ENCODE results near the gene NFATC2.

The NFATC2 gene

DNA sequence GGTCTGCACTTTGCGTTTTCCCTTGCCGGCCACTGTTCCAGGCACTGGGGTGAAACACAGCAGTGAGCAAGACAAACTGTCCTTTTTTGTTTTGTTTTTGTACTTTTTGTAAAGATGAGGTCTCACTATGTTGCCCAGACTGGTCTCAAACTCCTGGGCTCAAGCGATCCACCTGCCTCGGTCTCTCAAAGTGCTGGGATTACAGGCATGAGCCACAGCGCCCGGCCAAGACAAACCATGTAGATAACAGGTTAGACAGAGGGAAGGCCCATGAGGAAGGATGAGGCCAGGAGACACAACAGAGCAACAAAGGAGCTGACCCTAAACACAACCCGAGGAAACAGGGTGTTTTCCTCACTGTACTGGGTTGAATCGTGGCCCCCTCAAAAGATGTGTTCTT is 165.4 kb downstream of the NFATC2 start:
- Histone ChIP-seq H3K9me2 (replicated peaks; ENCODE audit: control insufficient read depth, low read length) (no peaks in the 10 kb centered on the region), H3K4me3 (ENCODE audit: low read length) (no peak overlapping the region), H3K79me2 (ENCODE audit: control insufficient read depth, low read length) (no peaks in the 10 kb centered on the region), H4K20me1 (ENCODE audit: control insufficient read depth, insufficient read depth, low read depth, low read length) (no peaks in the 10 kb centered on the region), H3K27me3 (ENCODE audit: control insufficient read depth, low read length) (no peaks in the 10 kb centered on the region), H3K36me3 (ENCODE audit: control insufficient read depth, low read length) (peaks cover 9% of the 10 kb centered on the region), H3K4me1 (ENCODE audit: control insufficient read depth, low read length) (peaks cover 47% of the 10 kb centered on the region), H3K27ac (ENCODE audit: low read depth, low read length) (no peak overlapping the region), H3F3A (ENCODE audit: control insufficient read depth, insufficient read depth) (no peaks in the 10 kb centered on the region), H3K4me2 (ENCODE audit: low read length) (no peak overlapping the region), H3K9me3 (ENCODE audit: control insufficient read depth, insufficient read depth, low read length) (no peaks in the 10 kb centered on the region)
- TF ChIP-seq EZH2phosphoT487 (IDR thresholded peaks at IDR 0.05; ENCODE audit: borderline replicate concordance, low read length) = no peak
- TF ChIP-seq, protein P1, sequence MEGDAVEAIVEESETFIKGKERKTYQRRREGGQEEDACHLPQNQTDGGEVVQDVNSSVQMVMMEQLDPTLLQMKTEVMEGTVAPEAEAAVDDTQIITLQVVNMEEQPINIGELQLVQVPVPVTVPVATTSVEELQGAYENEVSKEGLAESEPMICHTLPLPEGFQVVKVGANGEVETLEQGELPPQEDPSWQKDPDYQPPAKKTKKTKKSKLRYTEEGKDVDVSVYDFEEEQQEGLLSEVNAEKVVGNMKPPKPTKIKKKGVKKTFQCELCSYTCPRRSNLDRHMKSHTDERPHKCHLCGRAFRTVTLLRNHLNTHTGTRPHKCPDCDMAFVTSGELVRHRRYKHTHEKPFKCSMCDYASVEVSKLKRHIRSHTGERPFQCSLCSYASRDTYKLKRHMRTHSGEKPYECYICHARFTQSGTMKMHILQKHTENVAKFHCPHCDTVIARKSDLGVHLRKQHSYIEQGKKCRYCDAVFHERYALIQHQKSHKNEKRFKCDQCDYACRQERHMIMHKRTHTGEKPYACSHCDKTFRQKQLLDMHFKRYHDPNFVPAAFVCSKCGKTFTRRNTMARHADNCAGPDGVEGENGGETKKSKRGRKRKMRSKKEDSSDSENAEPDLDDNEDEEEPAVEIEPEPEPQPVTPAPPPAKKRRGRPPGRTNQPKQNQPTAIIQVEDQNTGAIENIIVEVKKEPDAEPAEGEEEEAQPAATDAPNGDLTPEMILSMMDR (IDR thresholded peaks at IDR 0.05; ENCODE audit: low read depth, low read length, poor library complexity, severe bottlenecking) = no peak

DNA sequence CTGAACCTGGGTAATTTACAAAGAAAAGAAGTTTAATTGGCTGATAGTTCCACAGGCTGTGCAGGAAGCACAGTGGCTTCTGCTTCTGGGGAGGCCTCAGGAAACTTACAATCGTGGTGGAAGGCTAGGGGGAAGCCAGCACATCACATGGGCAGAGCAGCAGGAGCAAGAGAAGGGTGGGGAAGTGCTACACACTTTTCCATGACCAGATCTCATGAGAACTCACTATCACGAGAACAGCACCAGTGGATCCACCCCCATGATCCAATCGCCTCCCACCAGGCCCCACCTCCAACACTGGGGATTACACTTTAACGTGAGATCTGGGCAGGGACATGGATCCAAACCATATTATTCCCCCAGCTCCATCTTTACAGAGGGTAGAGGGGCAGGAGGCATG is 166.4 kb downstream of the NFATC2 start:
- H3K4me2 ChIP-seq (ENCODE audit: low read length) = no peak overlapping the region
- no peaks in the 10 kb centered on the region for H3F3A ChIP-seq (ENCODE audit: control insufficient read depth, insufficient read depth)
- no peaks in the 10 kb centered on the region for H3K79me2 ChIP-seq (ENCODE audit: control insufficient read depth, low read length)
- no peak overlapping the region for H3K4me3 ChIP-seq (ENCODE audit: low read length)
- no peaks in the 10 kb centered on the region for H3K27me3 ChIP-seq (ENCODE audit: control insufficient read depth, low read length)
- no peaks in the 10 kb centered on the region for H4K20me1 ChIP-seq (ENCODE audit: control insufficient read depth, insufficient read depth, low read depth, low read length)
- TF ChIP-seq, protein P1 (IDR thresholded peaks at IDR 0.05; ENCODE audit: low read depth, low read length, poor library complexity, severe bottlenecking) = no peak
- TF ChIP-seq EZH2phosphoT487 (IDR thresholded peaks at IDR 0.05; ENCODE audit: borderline replicate concordance, low read length) = no peak
- no peak overlapping the region for H3K27ac ChIP-seq (ENCODE audit: low read depth, low read length)
- no peaks in the 10 kb centered on the region for H3K9me2 ChIP-seq (replicated peaks; ENCODE audit: control insufficient read depth, low read length)
- H3K4me1 ChIP-seq (ENCODE audit: control insufficient read depth, low read length) = peaks cover 37% of the 10 kb centered on the region
- no peaks in the 10 kb centered on the region for H3K9me3 ChIP-seq (ENCODE audit: control insufficient read depth, insufficient read depth, low read length)
- peaks cover 9% of the 10 kb centered on the region for H3K36me3 ChIP-seq (ENCODE audit: control insufficient read depth, low read length)

DNA sequence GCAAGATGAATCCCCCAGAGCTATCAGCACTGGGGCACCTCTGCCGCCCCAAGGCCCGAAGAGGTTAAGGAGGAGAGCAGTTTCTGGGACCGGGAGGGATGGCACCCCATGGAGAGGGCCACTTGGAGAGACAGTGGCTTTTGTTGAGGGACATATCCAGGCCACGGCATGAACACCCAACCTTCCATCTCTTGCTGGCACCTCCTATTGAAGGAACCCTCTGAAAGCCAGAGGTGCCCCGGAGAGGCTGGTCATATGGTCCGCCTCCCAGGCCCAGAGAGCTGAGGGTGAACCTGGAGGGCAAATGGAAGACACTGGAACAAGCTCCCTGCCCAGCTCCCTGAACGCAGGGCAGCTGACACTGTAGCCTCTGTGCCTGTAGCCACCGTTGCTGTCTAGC is 167.0 kb downstream of the NFATC2 start:
- H3K9me2 ChIP-seq (replicated peaks; ENCODE audit: control insufficient read depth, low read length) = no peaks in the 10 kb centered on the region
- H3K27ac ChIP-seq (ENCODE audit: low read depth, low read length) = no peak overlapping the region
- H3K36me3 ChIP-seq (ENCODE audit: control insufficient read depth, low read length) = peaks cover 9% of the 10 kb centered on the region
- peaks cover 31% of the 10 kb centered on the region for H3K4me1 ChIP-seq (ENCODE audit: control insufficient read depth, low read length)
- no peak overlapping the region for H3K4me2 ChIP-seq (ENCODE audit: low read length)
- no peaks in the 10 kb centered on the region for H3F3A ChIP-seq (ENCODE audit: control insufficient read depth, insufficient read depth)
- no peaks in the 10 kb centered on the region for H4K20me1 ChIP-seq (ENCODE audit: control insufficient read depth, insufficient read depth, low read depth, low read length)
- no peak for TF ChIP-seq EZH2phosphoT487 (IDR thresholded peaks at IDR 0.05; ENCODE audit: borderline replicate concordance, low read length)
- TF ChIP-seq, protein P1 (IDR thresholded peaks at IDR 0.05; ENCODE audit: low read depth, low read length, poor library complexity, severe bottlenecking) = no peak
- H3K4me3 ChIP-seq (ENCODE audit: low read length) = no peak overlapping the region
- no peaks in the 10 kb centered on the region for H3K79me2 ChIP-seq (ENCODE audit: control insufficient read depth, low read length)
- H3K9me3 ChIP-seq (ENCODE audit: control insufficient read depth, insufficient read depth, low read length) = no peaks in the 10 kb centered on the region
- H3K27me3 ChIP-seq (ENCODE audit: control insufficient read depth, low read length) = no peaks in the 10 kb centered on the region

DNA sequence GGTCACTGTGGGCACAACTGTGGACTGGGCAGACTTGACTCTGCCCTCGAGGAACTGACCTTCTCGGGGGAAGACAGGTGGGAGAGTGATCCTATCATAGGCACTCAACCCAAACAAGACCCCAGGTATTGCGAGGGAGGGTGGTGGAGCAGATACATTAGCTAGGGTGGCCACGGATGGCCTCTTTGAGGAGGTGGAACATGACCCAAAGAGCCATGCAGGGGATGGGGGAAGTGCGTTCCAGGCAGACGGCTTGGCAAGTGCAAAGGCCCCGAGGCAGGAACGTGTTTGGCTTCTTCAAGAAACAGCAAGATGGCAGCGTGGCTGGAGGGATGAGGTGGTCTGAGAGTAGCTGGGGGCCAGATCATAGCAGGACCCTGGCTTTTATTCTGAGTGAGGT is 167.6 kb downstream of the NFATC2 start:
- no peaks in the 10 kb centered on the region for H4K20me1 ChIP-seq (ENCODE audit: control insufficient read depth, insufficient read depth, low read depth, low read length)
- no peak for TF ChIP-seq EZH2phosphoT487 (IDR thresholded peaks at IDR 0.05; ENCODE audit: borderline replicate concordance, low read length)
- TF ChIP-seq, protein P1 (IDR thresholded peaks at IDR 0.05; ENCODE audit: low read depth, low read length, poor library complexity, severe bottlenecking) = no peak
- H3K4me1 ChIP-seq (ENCODE audit: control insufficient read depth, low read length) = peaks cover 25% of the 10 kb centered on the region
- no peaks in the 10 kb centered on the region for H3F3A ChIP-seq (ENCODE audit: control insufficient read depth, insufficient read depth)
- no peak overlapping the region for H3K4me2 ChIP-seq (ENCODE audit: low read length)
- H3K79me2 ChIP-seq (ENCODE audit: control insufficient read depth, low read length) = no peaks in the 10 kb centered on the region
- H3K27ac ChIP-seq (ENCODE audit: low read depth, low read length) = no peak overlapping the region
- H3K4me3 ChIP-seq (ENCODE audit: low read length) = no peak overlapping the region
- H3K9me2 ChIP-seq (replicated peaks; ENCODE audit: control insufficient read depth, low read length) = no peaks in the 10 kb centered on the region
- H3K9me3 ChIP-seq (ENCODE audit: control insufficient read depth, insufficient read depth, low read length) = no peaks in the 10 kb centered on the region
- H3K27me3 ChIP-seq (ENCODE audit: control insufficient read depth, low read length) = no peaks in the 10 kb centered on the region
- peaks cover 5% of the 10 kb centered on the region for H3K36me3 ChIP-seq (ENCODE audit: control insufficient read depth, low read length)

Data from DOHH2 (cell line).